HepG2 (cell line): Measurements from ENCODE around the gene TEX19. TPM values are rescaled to one million over a fixed set of nuclear protein-coding genes. Genes with fewer than 3 reads are reported as not detected.
A peak's percentile ranks its signal among the peaks of the same experiment; 100 is the strongest.

ENCODE experiments used
- ARNTL ChIP-seq: sonication (generic); formaldehyde crosslinking; IDR thresholded peaks from 2 replicates; pipeline ENCODE4 v1.4.0; 2020; ENCODE audit warnings: mild to moderate bottlenecking, missing genetic modification reagents
- CENPX ChIP-seq: sonication (generic); formaldehyde crosslinking; IDR thresholded peaks from 2 replicates; pipeline ENCODE4 v1.9.0; 2021; ENCODE audit warnings: mild to moderate bottlenecking, missing genetic modification reagents, moderate library complexity
- FOXA1 ChIP-seq, 2 experiments: fragments of 450-650 bp in 1 of 2; sonication (generic) in 1 of 2; formaldehyde crosslinking in 1 of 2; IDR thresholded peaks; 2 replicates each; pipeline versions ENCODE4 v1.4.0 to v1.6.1; 2016 to 2020; ENCODE audit warnings: missing genetic modification reagents in 1 of 2
- ISL2 ChIP-seq: sonication (generic); formaldehyde crosslinking; IDR thresholded peaks from 2 replicates; pipeline ENCODE4 v1.5.0; 2020; ENCODE audit warnings: missing genetic modification reagents
- JUND ChIP-seq: sonication (generic); formaldehyde crosslinking; IDR thresholded peaks from 2 replicates; pipeline ENCODE4 v1.8.0; 2022; ENCODE audit warnings: mild to moderate bottlenecking, missing genetic modification reagents
- SIX4 ChIP-seq: sonication (generic); formaldehyde crosslinking; IDR thresholded peaks from 2 replicates; pipeline ENCODE4 v1.4.0; 2020; ENCODE audit warnings: missing genetic modification reagents
- TRIM24 ChIP-seq: sonication (generic); formaldehyde crosslinking; IDR thresholded peaks from 2 replicates; pipeline ENCODE4 v1.8.0; 2022; ENCODE audit warnings: mild to moderate bottlenecking, missing genetic modification reagents
- ZNF232 ChIP-seq: sonication (generic); formaldehyde crosslinking; IDR thresholded peaks from 2 replicates; pipeline ENCODE4 v1.4.0; 2020; ENCODE audit warnings: missing genetic modification reagents, borderline replicate concordance
- ZNF432 ChIP-seq: sonication (generic); formaldehyde crosslinking; IDR thresholded peaks from 2 replicates; pipeline ENCODE4 v1.5.0; 2020; ENCODE audit warnings: missing genetic modification reagents, mild to moderate bottlenecking, borderline replicate concordance
- ZNF512B ChIP-seq: sonication (generic); formaldehyde crosslinking; IDR thresholded peaks from 2 replicates; pipeline ENCODE4 v1.5.1; 2020; ENCODE audit warnings: missing genetic modification reagents, mild to moderate bottlenecking, borderline replicate concordance
- ZNF574 ChIP-seq: sonication (generic); formaldehyde crosslinking; IDR thresholded peaks from 2 replicates; pipeline ENCODE4 v1.4.0; 2020; ENCODE audit warnings: missing genetic modification reagents
- ZNF629 ChIP-seq: sonication (generic); formaldehyde crosslinking; conservative IDR thresholded peaks from 2 replicates; pipeline ENCODE4 v1.5.0; 2020; ENCODE audit warnings: missing genetic modification reagents
- polyA plus RNA-seq, 8 experiments: library from polyadenylated mRNA; depleted of rRNA in 3 of 8; stranded (reverse) in 7 of 8; unstranded in 1 of 8; fragments of >200 nt; fragmentation: Illumina TruSeq in 4 of 8; extraction: Trizol in 4 of 8; gene quantifications; 2 replicates each; pipeline versions ENCODE4 v1.2.1 to v1.2.3, GENCODE V29; 2011 to 2016; ENCODE audit warnings: low read depth in 4 of 8, missing spikeins in 1 of 8, mixed read lengths in 1 of 8; ENCODE audit not compliant: insufficient read depth in 1 of 8
- total RNA-seq, 5 experiments: library from RNA; depleted of rRNA; stranded (reverse); fragments of >200 nt; fragmentation: Illumina TruSeq; extraction: Trizol; gene quantifications; 2 replicates each; pipeline ENCODE4 v1.2.3, GENCODE V29; 2016; ENCODE audit warnings: low read depth in 1 of 5
- TF ChIP-seq, protein P1 (sequence below): sonication (generic); formaldehyde crosslinking; IDR thresholded peaks from 2 replicates; pipeline ENCODE4 v1.5.0; 2020; ENCODE audit warnings: missing genetic modification reagents
- TF ChIP-seq, protein P2 (sequence below): sonication (generic); formaldehyde crosslinking; IDR thresholded peaks from 2 replicates; pipeline ENCODE4 v1.5.1; 2020; ENCODE audit warnings: mild to moderate bottlenecking, moderate library complexity, missing genetic modification reagents
- TF ChIP-seq, protein P3 (sequence below): sonication (generic); formaldehyde crosslinking; IDR thresholded peaks from 2 replicates; pipeline ENCODE4 v1.5.0; 2020; ENCODE audit warnings: mild to moderate bottlenecking, low read depth, missing genetic modification reagents, borderline replicate concordance
- TF ChIP-seq, protein P4 (sequence below): IDR thresholded peaks from 2 replicates; pipeline ENCODE4 v1.6.1; 2012; ENCODE audit warnings: low read length, improper control_type of control experiment

The TEX19 gene
- total and polyA plus RNA-seq, 2 of the 13 experiments (the other 11 are each of a cell fraction or from before 2014, with no cell fraction given): 1.3 to 6.0 TPM

DNA sequence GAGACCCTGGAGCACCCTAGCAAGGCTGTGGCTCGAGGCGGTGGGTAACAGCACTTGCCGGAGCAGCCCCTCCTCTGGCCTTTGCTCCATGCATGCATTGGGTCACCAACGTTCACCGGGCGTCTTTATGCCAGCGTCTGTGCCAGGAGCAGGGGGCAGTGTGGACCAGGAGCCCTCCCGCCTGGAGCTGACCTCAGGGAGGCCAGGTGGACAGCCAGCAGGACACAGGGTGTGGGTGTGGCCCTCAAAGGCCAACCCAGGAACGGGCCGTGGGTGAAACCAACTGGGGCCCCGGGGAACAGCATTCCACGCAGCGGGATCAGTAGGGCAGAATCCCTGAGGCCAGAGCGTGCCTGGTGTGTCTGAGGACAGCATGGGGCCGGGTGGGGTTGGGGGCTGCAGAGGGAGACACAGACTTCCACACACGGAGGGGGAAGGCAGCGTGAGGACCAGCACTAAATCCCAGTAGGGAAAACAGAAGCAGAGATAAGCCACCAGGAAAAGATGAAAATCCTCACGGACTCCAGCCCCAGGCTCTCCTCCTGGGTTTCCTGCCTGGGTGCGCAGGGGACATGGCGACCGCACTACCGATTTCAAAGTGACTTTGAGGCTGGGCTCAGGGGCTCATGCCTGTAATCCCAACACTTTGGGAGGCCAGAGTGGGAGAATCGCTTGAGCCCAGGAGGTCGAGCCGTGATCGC lies 38.8 kb upstream of the TEX19 start (continued):
- TF ChIP-seq ZNF432 (CRISPR knock-in tag): no peak
- TF ChIP-seq ARNTL (CRISPR knock-in tag): no peak; the same call in 1 of the 2 replicates
- 0 out of 2 replicates have a peak, but pooled peaks have one; percentile 36 for TF ChIP-seq ZNF629 (CRISPR knock-in tag)
- TF ChIP-seq ZNF232 (CRISPR knock-in tag): no peak
- TF ChIP-seq CENPX (CRISPR knock-in tag): no peak
- no peak for TF ChIP-seq TRIM24 (CRISPR knock-in tag)
- TF ChIP-seq ISL2 (CRISPR knock-in tag): no peak
- peak; percentile 55; the same call in 1 of the 2 replicates for TF ChIP-seq ZNF574
- TF ChIP-seq, protein P1, sequence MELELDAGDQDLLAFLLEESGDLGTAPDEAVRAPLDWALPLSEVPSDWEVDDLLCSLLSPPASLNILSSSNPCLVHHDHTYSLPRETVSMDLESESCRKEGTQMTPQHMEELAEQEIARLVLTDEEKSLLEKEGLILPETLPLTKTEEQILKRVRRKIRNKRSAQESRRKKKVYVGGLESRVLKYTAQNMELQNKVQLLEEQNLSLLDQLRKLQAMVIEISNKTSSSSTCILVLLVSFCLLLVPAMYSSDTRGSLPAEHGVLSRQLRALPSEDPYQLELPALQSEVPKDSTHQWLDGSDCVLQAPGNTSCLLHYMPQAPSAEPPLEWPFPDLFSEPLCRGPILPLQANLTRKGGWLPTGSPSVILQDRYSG: no peak
- no peak for TF ChIP-seq SIX4 (CRISPR knock-in tag)
- TF ChIP-seq, protein P2, sequence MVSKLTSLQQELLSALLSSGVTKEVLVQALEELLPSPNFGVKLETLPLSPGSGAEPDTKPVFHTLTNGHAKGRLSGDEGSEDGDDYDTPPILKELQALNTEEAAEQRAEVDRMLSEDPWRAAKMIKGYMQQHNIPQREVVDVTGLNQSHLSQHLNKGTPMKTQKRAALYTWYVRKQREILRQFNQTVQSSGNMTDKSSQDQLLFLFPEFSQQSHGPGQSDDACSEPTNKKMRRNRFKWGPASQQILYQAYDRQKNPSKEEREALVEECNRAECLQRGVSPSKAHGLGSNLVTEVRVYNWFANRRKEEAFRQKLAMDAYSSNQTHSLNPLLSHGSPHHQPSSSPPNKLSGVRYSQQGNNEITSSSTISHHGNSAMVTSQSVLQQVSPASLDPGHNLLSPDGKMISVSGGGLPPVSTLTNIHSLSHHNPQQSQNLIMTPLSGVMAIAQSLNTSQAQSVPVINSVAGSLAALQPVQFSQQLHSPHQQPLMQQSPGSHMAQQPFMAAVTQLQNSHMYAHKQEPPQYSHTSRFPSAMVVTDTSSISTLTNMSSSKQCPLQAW (CRISPR knock-in tag): no peak; the same call in none of the 2 replicates
- no peak for TF ChIP-seq JUND
- TF ChIP-seq, protein P3, sequence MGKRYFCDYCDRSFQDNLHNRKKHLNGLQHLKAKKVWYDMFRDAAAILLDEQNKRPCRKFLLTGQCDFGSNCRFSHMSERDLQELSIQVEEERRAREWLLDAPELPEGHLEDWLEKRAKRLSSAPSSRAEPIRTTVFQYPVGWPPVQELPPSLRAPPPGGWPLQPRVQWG (CRISPR knock-in tag): no peak
- no peak for TF ChIP-seq FOXA1 (IDR thresholded peaks at IDR 0.05)
- TF ChIP-seq FOXA1 (CRISPR knock-in tag; IDR thresholded peaks at IDR 0.05): no peak; the same call in 1 of the 2 replicates
- TF ChIP-seq ZNF512B (CRISPR knock-in tag): peak; percentile 58; the same call in 1 of the 2 replicates
- TF ChIP-seq, protein P4, sequence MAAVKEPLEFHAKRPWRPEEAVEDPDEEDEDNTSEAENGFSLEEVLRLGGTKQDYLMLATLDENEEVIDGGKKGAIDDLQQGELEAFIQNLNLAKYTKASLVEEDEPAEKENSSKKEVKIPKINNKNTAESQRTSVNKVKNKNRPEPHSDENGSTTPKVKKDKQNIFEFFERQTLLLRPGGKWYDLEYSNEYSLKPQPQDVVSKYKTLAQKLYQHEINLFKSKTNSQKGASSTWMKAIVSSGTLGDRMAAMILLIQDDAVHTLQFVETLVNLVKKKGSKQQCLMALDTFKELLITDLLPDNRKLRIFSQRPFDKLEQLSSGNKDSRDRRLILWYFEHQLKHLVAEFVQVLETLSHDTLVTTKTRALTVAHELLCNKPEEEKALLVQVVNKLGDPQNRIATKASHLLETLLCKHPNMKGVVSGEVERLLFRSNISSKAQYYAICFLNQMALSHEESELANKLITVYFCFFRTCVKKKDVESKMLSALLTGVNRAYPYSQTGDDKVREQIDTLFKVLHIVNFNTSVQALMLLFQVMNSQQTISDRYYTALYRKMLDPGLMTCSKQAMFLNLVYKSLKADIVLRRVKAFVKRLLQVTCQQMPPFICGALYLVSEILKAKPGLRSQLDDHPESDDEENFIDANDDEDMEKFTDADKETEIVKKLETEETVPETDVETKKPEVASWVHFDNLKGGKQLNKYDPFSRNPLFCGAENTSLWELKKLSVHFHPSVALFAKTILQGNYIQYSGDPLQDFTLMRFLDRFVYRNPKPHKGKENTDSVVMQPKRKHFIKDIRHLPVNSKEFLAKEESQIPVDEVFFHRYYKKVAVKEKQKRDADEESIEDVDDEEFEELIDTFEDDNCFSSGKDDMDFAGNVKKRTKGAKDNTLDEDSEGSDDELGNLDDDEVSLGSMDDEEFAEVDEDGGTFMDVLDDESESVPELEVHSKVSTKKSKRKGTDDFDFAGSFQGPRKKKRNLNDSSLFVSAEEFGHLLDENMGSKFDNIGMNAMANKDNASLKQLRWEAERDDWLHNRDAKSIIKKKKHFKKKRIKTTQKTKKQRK: no peak
